Measurements from ENCODE around the gene BICDL1. TPM values are rescaled to one million over a fixed set of nuclear protein-coding genes. Genes with fewer than 3 reads are reported as not detected.

BICDL1 gene
- total RNA-seq, 1 experiment from 2014 or later: 18.2 TPM

DNA sequence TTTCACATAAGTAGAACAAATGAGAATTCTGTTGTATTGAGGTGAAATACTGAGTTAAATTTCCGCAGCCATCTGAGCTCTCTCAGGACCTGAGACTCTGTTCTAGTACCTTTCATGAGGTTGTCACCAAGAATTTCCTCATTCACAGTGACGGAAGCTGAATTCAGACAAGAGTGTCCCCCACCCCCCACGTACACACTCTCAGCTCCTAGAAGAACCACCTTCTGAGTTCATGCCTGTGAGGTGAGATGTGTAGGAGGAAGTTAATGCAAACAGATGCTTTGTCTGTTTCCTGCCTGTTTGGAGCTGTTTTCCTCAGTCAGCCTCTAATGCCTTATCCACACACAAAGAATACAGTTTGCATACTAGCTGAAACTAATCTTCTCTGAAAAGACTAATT is 18.2 kb downstream of the BICDL1 start (continued):
- TF ChIP-seq, protein P1, sequence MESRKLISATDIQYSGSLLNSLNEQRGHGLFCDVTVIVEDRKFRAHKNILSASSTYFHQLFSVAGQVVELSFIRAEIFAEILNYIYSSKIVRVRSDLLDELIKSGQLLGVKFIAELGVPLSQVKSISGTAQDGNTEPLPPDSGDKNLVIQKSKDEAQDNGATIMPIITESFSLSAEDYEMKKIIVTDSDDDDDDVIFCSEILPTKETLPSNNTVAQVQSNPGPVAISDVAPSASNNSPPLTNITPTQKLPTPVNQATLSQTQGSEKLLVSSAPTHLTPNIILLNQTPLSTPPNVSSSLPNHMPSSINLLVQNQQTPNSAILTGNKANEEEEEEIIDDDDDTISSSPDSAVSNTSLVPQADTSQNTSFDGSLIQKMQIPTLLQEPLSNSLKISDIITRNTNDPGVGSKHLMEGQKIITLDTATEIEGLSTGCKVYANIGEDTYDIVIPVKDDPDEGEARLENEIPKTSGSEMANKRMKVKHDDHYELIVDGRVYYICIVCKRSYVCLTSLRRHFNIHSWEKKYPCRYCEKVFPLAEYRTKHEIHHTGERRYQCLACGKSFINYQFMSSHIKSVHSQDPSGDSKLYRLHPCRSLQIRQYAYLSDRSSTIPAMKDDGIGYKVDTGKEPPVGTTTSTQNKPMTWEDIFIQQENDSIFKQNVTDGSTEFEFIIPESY (IDR thresholded peaks at IDR 0.05; ENCODE audit: extremely low read depth, insufficient replicate concordance, low read length): no peak
- TF ChIP-seq POLR2AphosphoS5 (IDR thresholded peaks at IDR 0.05; ENCODE audit: low read depth, low read length) (no peak), JUND (IDR thresholded peaks at IDR 0.05) (no peak), EZH2phosphoT487 (IDR thresholded peaks at IDR 0.05; ENCODE audit: borderline replicate concordance) (no peak), SRF (IDR thresholded peaks at IDR 0.05; ENCODE audit: low read depth) (no peak), CEBPB (IDR thresholded peaks at IDR 0.05; ENCODE audit: low read depth) (no peak)

DNA sequence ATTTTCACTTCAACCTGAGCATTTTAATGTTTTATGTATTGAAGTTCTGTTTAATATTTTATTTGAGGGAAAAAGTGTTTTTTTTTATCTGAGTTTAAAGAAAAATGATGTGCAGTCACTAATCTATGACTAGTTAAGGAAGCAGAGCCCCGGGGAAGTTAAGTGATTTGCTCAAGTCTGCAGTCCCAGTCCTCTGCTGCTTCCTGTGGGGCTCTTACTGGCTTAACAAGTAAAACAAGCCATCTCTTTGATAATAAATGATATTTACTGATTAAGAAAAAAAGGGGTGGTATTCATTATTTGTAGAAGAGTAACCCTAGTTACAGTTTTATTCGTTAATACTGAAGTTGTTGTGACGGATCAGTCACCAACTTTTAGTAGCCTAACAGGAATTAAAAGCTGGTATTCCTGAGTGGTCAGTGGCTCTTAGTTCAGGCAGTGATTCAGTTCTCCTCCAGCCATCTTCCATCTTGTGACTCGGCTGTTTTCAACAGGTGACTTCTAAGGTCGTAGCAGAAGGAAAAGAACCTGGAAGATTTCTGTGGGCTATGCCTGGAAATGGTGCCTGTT is 21.7 kb downstream of the BICDL1 start:
- H3K36me3 ChIP-seq (ENCODE audit: control insufficient read depth in 1 of 2, insufficient read depth in 2 of 2, low read length in 2 of 2): no peaks in the 10 kb centered on the region
- no peak overlapping the region for H2AFZ ChIP-seq (ENCODE audit: low read depth, low read length, poor library complexity, severe bottlenecking)
- H3K4me3 ChIP-seq (replicated peaks in 1 of 2; ENCODE audit: low read depth in 1 of 2, low read length in 2 of 2): no peak overlapping the region
- H3K27me3 ChIP-seq (ENCODE audit: insufficient read depth, low read length): no peaks in the 10 kb centered on the region
- POLR2A ChIA-PET: no interaction called here
- ATAC-seq: no peak
- intact Hi-C loops (cut with micrococcal nuclease): no loop called here
- H3K4me1 ChIP-seq (ENCODE audit: control insufficient read depth in 1 of 2, insufficient read depth in 2 of 2, low read length in 2 of 2): peaks cover 19 to 22% of the 10 kb centered on the region in 2 experiments
- RAD21 ChIA-PET (ENCODE audit: low non-redundant PET in 1 of 2, low total read pairs in 2 of 2, uncharacterized antibody in 2 of 2, unreplicated experiment in 2 of 2): no interaction called here
- TF ChIP-seq, protein P2, sequence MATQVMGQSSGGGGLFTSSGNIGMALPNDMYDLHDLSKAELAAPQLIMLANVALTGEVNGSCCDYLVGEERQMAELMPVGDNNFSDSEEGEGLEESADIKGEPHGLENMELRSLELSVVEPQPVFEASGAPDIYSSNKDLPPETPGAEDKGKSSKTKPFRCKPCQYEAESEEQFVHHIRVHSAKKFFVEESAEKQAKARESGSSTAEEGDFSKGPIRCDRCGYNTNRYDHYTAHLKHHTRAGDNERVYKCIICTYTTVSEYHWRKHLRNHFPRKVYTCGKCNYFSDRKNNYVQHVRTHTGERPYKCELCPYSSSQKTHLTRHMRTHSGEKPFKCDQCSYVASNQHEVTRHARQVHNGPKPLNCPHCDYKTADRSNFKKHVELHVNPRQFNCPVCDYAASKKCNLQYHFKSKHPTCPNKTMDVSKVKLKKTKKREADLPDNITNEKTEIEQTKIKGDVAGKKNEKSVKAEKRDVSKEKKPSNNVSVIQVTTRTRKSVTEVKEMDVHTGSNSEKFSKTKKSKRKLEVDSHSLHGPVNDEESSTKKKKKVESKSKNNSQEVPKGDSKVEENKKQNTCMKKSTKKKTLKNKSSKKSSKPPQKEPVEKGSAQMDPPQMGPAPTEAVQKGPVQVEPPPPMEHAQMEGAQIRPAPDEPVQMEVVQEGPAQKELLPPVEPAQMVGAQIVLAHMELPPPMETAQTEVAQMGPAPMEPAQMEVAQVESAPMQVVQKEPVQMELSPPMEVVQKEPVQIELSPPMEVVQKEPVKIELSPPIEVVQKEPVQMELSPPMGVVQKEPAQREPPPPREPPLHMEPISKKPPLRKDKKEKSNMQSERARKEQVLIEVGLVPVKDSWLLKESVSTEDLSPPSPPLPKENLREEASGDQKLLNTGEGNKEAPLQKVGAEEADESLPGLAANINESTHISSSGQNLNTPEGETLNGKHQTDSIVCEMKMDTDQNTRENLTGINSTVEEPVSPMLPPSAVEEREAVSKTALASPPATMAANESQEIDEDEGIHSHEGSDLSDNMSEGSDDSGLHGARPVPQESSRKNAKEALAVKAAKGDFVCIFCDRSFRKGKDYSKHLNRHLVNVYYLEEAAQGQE (IDR thresholded peaks at IDR 0.05; ENCODE audit: low read depth): no peak
- TF ChIP-seq CBX3 (IDR thresholded peaks at IDR 0.05; ENCODE audit: low read depth) (no peak), YY1 (IDR thresholded peaks at IDR 0.05; ENCODE audit: extremely low read depth, insufficient replicate concordance, low read depth, low read length) (no peak), ELF1 (IDR thresholded peaks at IDR 0.05; ENCODE audit: borderline replicate concordance, low read depth) (no peak), CEBPB (IDR thresholded peaks at IDR 0.05; ENCODE audit: low read depth) (no peak), TCF7L2 (IDR thresholded peaks at IDR 0.05; ENCODE audit: borderline replicate concordance, extremely low read depth, insufficient read depth, insufficient read length) (no peak), POLR2AphosphoS5 (IDR thresholded peaks at IDR 0.05; ENCODE audit: low read depth, low read length) (no peak), FOSL1 (IDR thresholded peaks at IDR 0.05; ENCODE audit: low read depth) (no peak), SP1 (IDR thresholded peaks at IDR 0.05; ENCODE audit: low read depth) (no peak)
- TF ChIP-seq, protein P3, sequence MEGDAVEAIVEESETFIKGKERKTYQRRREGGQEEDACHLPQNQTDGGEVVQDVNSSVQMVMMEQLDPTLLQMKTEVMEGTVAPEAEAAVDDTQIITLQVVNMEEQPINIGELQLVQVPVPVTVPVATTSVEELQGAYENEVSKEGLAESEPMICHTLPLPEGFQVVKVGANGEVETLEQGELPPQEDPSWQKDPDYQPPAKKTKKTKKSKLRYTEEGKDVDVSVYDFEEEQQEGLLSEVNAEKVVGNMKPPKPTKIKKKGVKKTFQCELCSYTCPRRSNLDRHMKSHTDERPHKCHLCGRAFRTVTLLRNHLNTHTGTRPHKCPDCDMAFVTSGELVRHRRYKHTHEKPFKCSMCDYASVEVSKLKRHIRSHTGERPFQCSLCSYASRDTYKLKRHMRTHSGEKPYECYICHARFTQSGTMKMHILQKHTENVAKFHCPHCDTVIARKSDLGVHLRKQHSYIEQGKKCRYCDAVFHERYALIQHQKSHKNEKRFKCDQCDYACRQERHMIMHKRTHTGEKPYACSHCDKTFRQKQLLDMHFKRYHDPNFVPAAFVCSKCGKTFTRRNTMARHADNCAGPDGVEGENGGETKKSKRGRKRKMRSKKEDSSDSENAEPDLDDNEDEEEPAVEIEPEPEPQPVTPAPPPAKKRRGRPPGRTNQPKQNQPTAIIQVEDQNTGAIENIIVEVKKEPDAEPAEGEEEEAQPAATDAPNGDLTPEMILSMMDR (IDR thresholded peaks at IDR 0.05 in 2 of 3, conservative IDR thresholded peaks at IDR 0.05 in 1 of 3; ENCODE audit: borderline replicate concordance in 1 of 3, insufficient read depth in 1 of 3, low read depth in 2 of 3, low read length in 2 of 3): no peak
- TF ChIP-seq, protein P4, sequence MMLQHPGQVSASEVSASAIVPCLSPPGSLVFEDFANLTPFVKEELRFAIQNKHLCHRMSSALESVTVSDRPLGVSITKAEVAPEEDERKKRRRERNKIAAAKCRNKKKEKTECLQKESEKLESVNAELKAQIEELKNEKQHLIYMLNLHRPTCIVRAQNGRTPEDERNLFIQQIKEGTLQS (IDR thresholded peaks at IDR 0.05): no peak
- BruUV-seq (replicated peaks): no TSS peak
- no peak for DNase-seq (ENCODE audit: low read depth, low spot score)
- H3K79me2 ChIP-seq (ENCODE audit: insufficient read depth, low read length): no peaks in the 10 kb centered on the region
- CTCF ChIA-PET: no interaction called here
- H3K9me2 ChIP-seq (ENCODE audit: insufficient read depth): no peaks in the 10 kb centered on the region
- no peak overlapping the region for H3K27ac ChIP-seq (ENCODE audit: low read depth, low read length)
- no peaks in the 10 kb centered on the region for H4K20me1 ChIP-seq (ENCODE audit: insufficient read depth)
- no peak overlapping the region for H3K9ac ChIP-seq (ENCODE audit: low read length)
- H3K9me3 ChIP-seq (ENCODE audit: control insufficient read depth in 1 of 2, insufficient read depth in 1 of 2, low read depth in 1 of 2, low read length in 2 of 2): no peaks in the 10 kb centered on the region
- no peak overlapping the region for H3K4me2 ChIP-seq (ENCODE audit: low read length)
